H9 (cell line): ENCODE data around the gene SMCO3. TPM values are rescaled to one million over a fixed set of nuclear protein-coding genes. Genes with fewer than 3 reads are reported as not detected.

ENCODE experiments used
- DNase-seq: peaks from one replicate; pipeline ENCODE4 v3.0.0-alpha.2; 2017
- H2AFZ ChIP-seq: one replicate; pipeline ENCODE4 v1.6.1; 2013; ENCODE audit warnings: mild to moderate bottlenecking, low read length, control low read depth, moderate library complexity
- H2AK5ac ChIP-seq: 2 replicates; pipeline ENCODE4 v1.6.1; 2013; ENCODE audit warnings: low read length, control low read depth, mixed read lengths; ENCODE audit not compliant: insufficient read length
- H2BK120ac ChIP-seq: one replicate; pipeline ENCODE4 v1.6.1; 2013; ENCODE audit warnings: low read depth, mild to moderate bottlenecking, low read length, control low read depth, inconsistent platforms; ENCODE audit not compliant: poor library complexity, severe bottlenecking
- H2BK12ac ChIP-seq: 2 replicates; pipeline ENCODE4 v1.6.1; 2013; ENCODE audit warnings: low read length, control low read depth, mixed read lengths, low read depth; ENCODE audit not compliant: insufficient read length
- H2BK15ac ChIP-seq: 2 replicates; pipeline ENCODE4 v1.6.1; 2013; ENCODE audit warnings: low read depth, low read length, control low read depth
- H2BK20ac ChIP-seq: one replicate; pipeline ENCODE4 v1.6.1; 2013; ENCODE audit warnings: low read depth, mild to moderate bottlenecking, low read length, control low read depth, inconsistent platforms; ENCODE audit not compliant: poor library complexity, severe bottlenecking
- H2BK5ac ChIP-seq: 2 replicates; pipeline ENCODE4 v1.6.1; 2013; ENCODE audit warnings: low read length, control low read depth, mixed read lengths; ENCODE audit not compliant: insufficient read length
- H3K14ac ChIP-seq: 2 replicates; pipeline ENCODE4 v1.6.1; 2013; ENCODE audit warnings: low read length, control low read depth; ENCODE audit not compliant: insufficient read depth
- H3K18ac ChIP-seq: 2 replicates; pipeline ENCODE4 v1.6.1; 2013; ENCODE audit warnings: low read depth, mild to moderate bottlenecking, mixed read lengths, low read length, control low read depth; ENCODE audit not compliant: insufficient read length
- H3K23ac ChIP-seq: 2 replicates; pipeline ENCODE4 v1.6.1; 2013; ENCODE audit warnings: low read length, control low read depth, mixed read lengths, low read depth; ENCODE audit not compliant: insufficient read length
- H3K23me2 ChIP-seq: 2 replicates; pipeline ENCODE4 v1.6.1; 2013; ENCODE audit warnings: low read depth, mild to moderate bottlenecking, mixed read lengths, low read length, control low read depth; ENCODE audit not compliant: insufficient read length, poor library complexity, severe bottlenecking
- H3K27ac ChIP-seq: 2 replicates; pipeline ENCODE4 v1.5.1; 2013; ENCODE audit warnings: low read length, control low read depth, mixed read lengths, low read depth; ENCODE audit not compliant: insufficient read length
- H3K27me3 ChIP-seq: 2 replicates; pipeline ENCODE4 v1.6.1; 2013; ENCODE audit warnings: low read length, control low read depth, inconsistent platforms; ENCODE audit not compliant: insufficient read depth
- H3K4ac ChIP-seq: 2 replicates; pipeline ENCODE4 v1.6.1; 2013; ENCODE audit warnings: low read depth, mild to moderate bottlenecking, control low read depth, inconsistent platforms, low read length, moderate library complexity
- H3K4me1 ChIP-seq: 2 replicates; pipeline ENCODE4 v1.6.1; 2013; ENCODE audit warnings: low read length, control low read depth, inconsistent platforms; ENCODE audit not compliant: insufficient read depth
- H3K4me2 ChIP-seq: 2 replicates; pipeline ENCODE4 v1.6.1; 2013; ENCODE audit warnings: low read length, control low read depth, mixed read lengths; ENCODE audit not compliant: insufficient read length, insufficient read depth
- H3K56ac ChIP-seq: 2 replicates; pipeline ENCODE4 v1.6.1; 2013; ENCODE audit warnings: low read depth, mild to moderate bottlenecking, mixed read lengths, low read length, control low read depth; ENCODE audit not compliant: insufficient read length
- H3K79me1 ChIP-seq: 2 replicates; pipeline ENCODE4 v1.6.1; 2013; ENCODE audit warnings: low read depth, mild to moderate bottlenecking, moderate library complexity, low read length, control low read depth, inconsistent platforms; ENCODE audit not compliant: insufficient read depth, poor library complexity, severe bottlenecking
- H3K79me2 ChIP-seq: 2 replicates; pipeline ENCODE4 v1.6.1; 2013; ENCODE audit warnings: low read length, control low read depth, inconsistent platforms; ENCODE audit not compliant: insufficient read depth
- H3K9ac ChIP-seq: 2 replicates; pipeline ENCODE4 v1.6.1; 2013; ENCODE audit warnings: low read length, control low read depth, mixed read lengths; ENCODE audit not compliant: insufficient read length; ENCODE audit errors: extremely low read depth
- H3K9me3 ChIP-seq: one replicate; pipeline ENCODE4 v1.6.1; 2013; ENCODE audit warnings: low read depth, low read length, inconsistent platforms; ENCODE audit not compliant: control insufficient read depth
- H3T11ph ChIP-seq: one replicate; pipeline ENCODE4 v1.6.1; 2013; ENCODE audit warnings: mild to moderate bottlenecking, low read length, control low read depth, inconsistent platforms
- H4K20me1 ChIP-seq: one replicate; pipeline ENCODE4 v1.6.1; 2013; ENCODE audit not compliant: control insufficient read depth, insufficient read length, insufficient read depth
- H4K5ac ChIP-seq: 2 replicates; pipeline ENCODE4 v1.6.1; 2013; ENCODE audit warnings: low read depth, mild to moderate bottlenecking, mixed read lengths, low read length, control low read depth; ENCODE audit not compliant: insufficient read length
- H4K8ac ChIP-seq: replicated peaks from 2 replicates; pipeline ENCODE4 v1.6.1; 2013; ENCODE audit warnings: low read length, control low read depth, mixed read lengths, low read depth; ENCODE audit not compliant: insufficient read length
- H4K91ac ChIP-seq: 2 replicates; pipeline ENCODE4 v1.6.1; 2013; ENCODE audit warnings: low read depth, mild to moderate bottlenecking, moderate library complexity, mixed read lengths, low read length, control low read depth; ENCODE audit not compliant: insufficient read length
- H3K27ac Mint-ChIP-seq, 3 experiments: 2 replicates in 2 of 3; 3 replicates in 1 of 3; pipeline ENCODE4 v1.8.0; 2020 to 2021; ENCODE audit warnings: mixed read lengths in 3 of 3, mild to moderate bottlenecking in 1 of 3, moderate library complexity in 1 of 3
- H3K27me3 Mint-ChIP-seq: 2 replicates; pipeline ENCODE4 v1.8.0; 2021; ENCODE audit warnings: low read depth, mild to moderate bottlenecking, moderate library complexity, mixed read lengths
- H3K36me3 Mint-ChIP-seq, 3 experiments: 2 replicates in 2 of 3; 3 replicates in 1 of 3; pipeline ENCODE4 v1.8.0; 2020 to 2021; ENCODE audit warnings: low read depth in 3 of 3, mixed read lengths in 3 of 3; ENCODE audit not compliant: insufficient read depth in 1 of 3
- H3K4me1 Mint-ChIP-seq, 2 experiments: 2 replicates each; pipeline ENCODE4 v1.8.0; 2020; ENCODE audit warnings: mixed read lengths in 2 of 2
- H3K4me3 Mint-ChIP-seq, 2 experiments: 2 replicates in 1 of 2; 3 replicates in 1 of 2; pipeline ENCODE4 v1.8.0; 2020 to 2021; ENCODE audit warnings: mild to moderate bottlenecking in 2 of 2, mixed read lengths in 2 of 2, moderate library complexity in 1 of 2
- H3K9me3 Mint-ChIP-seq, 2 experiments: 2 replicates in 1 of 2; 3 replicates in 1 of 2; pipeline ENCODE4 v1.8.0; 2020; ENCODE audit warnings: mild to moderate bottlenecking in 2 of 2, mixed read lengths in 2 of 2, moderate library complexity in 1 of 2
- CTCF ChIP-seq: fragments of 200-600 bp; sonication (generic); conservative IDR thresholded peaks from 3 replicates; pipeline ENCODE4 v1.8.0; 2021; ENCODE audit warnings: antibody characterized with exemption, mild to moderate bottlenecking
- WGBS: extraction: QIAGEN DNeasy Blood & Tissue Kit; methylation state at CpG from one replicate; pipeline ENCODE4 v1.1.7; 2013; ENCODE audit warnings: missing lambda C conversion rate, low lambda C conversion rate, mixed read lengths; ENCODE audit not compliant: insufficient read length; ENCODE audit errors: extremely low coverage; 5-methylcytosine and 5-hydroxymethylcytosine counted together
- total RNA-seq: library from RNA; stranded (reverse); gene quantifications from 2 replicates; pipeline ENCODE4 v1.2.1, GENCODE V29; 2021

SMCO3 gene
- total RNA-seq, 1 experiment from 2014 or later = not detected

DNA sequence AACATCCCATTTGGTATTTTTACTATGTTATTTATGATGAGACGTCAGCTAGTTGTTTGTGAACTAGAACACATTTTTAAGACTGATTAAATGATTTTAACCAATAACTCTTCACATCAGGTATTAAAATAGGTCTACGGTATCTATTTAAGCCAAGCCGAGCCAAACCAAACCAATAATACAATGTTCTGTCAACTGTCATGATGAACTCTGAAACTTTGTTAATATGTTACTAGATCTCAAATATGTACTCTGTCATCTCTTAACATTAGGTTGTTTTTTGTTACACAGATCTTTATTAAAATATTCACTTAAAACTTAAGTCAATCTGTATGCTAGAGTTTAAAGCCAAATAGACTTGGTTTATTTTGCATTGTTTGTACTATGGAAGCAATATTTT, 28.3 kb upstream of the SMCO3 start:
- Histone ChIP-seq H2BK15ac (no peak overlapping the region), H2BK120ac (no peak overlapping the region), H3K9ac (no peak overlapping the region), H3K23ac (no peak overlapping the region), H4K20me1 (no peaks in the 10 kb centered on the region), H3K27me3 (no peaks in the 10 kb centered on the region), H3K56ac (no peak overlapping the region), H3K79me1 (no peaks in the 10 kb centered on the region), H2BK12ac (no peak overlapping the region), H3K9me3 (no peaks in the 10 kb centered on the region), H3K23me2 (no peaks in the 10 kb centered on the region), H3K14ac (no peak overlapping the region), H3T11ph (no peak overlapping the region), H3K4ac (no peak overlapping the region), H3K27ac (no peak overlapping the region), H3K18ac (no peak overlapping the region), H4K91ac (no peak overlapping the region), H2AFZ (no peak overlapping the region), H2AK5ac (no peak overlapping the region), H2BK20ac (no peak overlapping the region), H4K5ac (no peak overlapping the region), H3K4me1 (no peaks in the 10 kb centered on the region), H4K8ac (no peak overlapping the region), H3K4me2 (no peak overlapping the region), H3K79me2 (no peaks in the 10 kb centered on the region), H2BK5ac (no peak overlapping the region)
- no peak overlapping the region for H3K4me3 Mint-ChIP-seq
- no peak for TF ChIP-seq CTCF
- peaks cover 7 to 8% of the 10 kb centered on the region in 2 experiments; a peak in 3 of 4 replicates for H3K4me1 Mint-ChIP-seq
- no CpG with 5 or more reads among the region's 3 CpGs for WGBS
- no peaks in the 10 kb centered on the region for H3K27me3 Mint-ChIP-seq
- H3K36me3 Mint-ChIP-seq = peaks cover 0 to 10% (median 0%) of the 10 kb centered on the region in 3 experiments; a peak in 2 of 7 replicates
- no peak overlapping the region for H3K27ac Mint-ChIP-seq
- DNase-seq = no peak
- H3K9me3 Mint-ChIP-seq = peaks cover 7 to 9% of the 10 kb centered on the region in 2 experiments
